ENCODE measurements around the gene USF2. TPM values are rescaled to one million over a fixed set of nuclear protein-coding genes. Genes with fewer than 3 reads are reported as not detected.

USF2 gene
- total and polyA plus RNA-seq, 2 donors (not counting 1 experiment from before 2014, with no cell fraction given), result 53.8 to 74.9 TPM

- Histone ChIP-seq H3K4me3 (replicated peaks in 1 of 4; ENCODE audit: control extremely low read depth in 1 of 4, insufficient read depth in 1 of 4, low read depth in 3 of 4, low read length in 4 of 4) (no peak overlapping the region), H3K9me3 (ENCODE audit: control insufficient read depth, insufficient read depth, low read depth, low read length) (no peaks in the 10 kb centered on the region), H3K36me3 (ENCODE audit: control insufficient read depth, insufficient read depth, low read length) (no peaks in the 10 kb centered on the region), H4K20me1 (ENCODE audit: control insufficient read depth, extremely low read depth, insufficient read depth, low read length) (no peaks in the 10 kb centered on the region), H3K4me1 (ENCODE audit: control insufficient read depth, extremely low read depth, insufficient read depth, low read length) (no peaks in the 10 kb centered on the region), H2AFZ (ENCODE audit: low read length) (no peak overlapping the region), H3K27ac (ENCODE audit: insufficient read depth, low read length) (no peak overlapping the region), H3K79me2 (ENCODE audit: control insufficient read depth, insufficient read depth, low read length) (no peaks in the 10 kb centered on the region), H3K9ac (ENCODE audit: insufficient read depth, low read length) (no peak overlapping the region), H3K4me2 (ENCODE audit: extremely low read depth, insufficient read depth, low read length) (no peak overlapping the region), H3K27me3 (ENCODE audit: control insufficient read depth, insufficient read depth, low read length) (no peaks in the 10 kb centered on the region)
- no peak for DNase-seq (ENCODE audit: low read depth in 2 of 2)
- TF ChIP-seq CTCF (conservative IDR thresholded peaks at IDR 0.05 in 1 of 2, IDR thresholded peaks at IDR 0.05 in 1 of 2; ENCODE audit: low read depth in 1 of 2, low read length in 2 of 2), result no peak
- TF ChIP-seq EZH2 (IDR thresholded peaks at IDR 0.05; ENCODE audit: low read length, missing control alignments), result no peak
Measured at GRCh38 chr19:35287713-35288112, 19.0 kb downstream of the USF2 start.

GRCh38 chr19:35288331-35288730 lies 19.6 kb downstream of the USF2 start:
- TF ChIP-seq EZH2 (IDR thresholded peaks at IDR 0.05; ENCODE audit: low read length, missing control alignments), result no peak
- no peak for TF ChIP-seq CTCF (conservative IDR thresholded peaks at IDR 0.05 in 1 of 2, IDR thresholded peaks at IDR 0.05 in 1 of 2; ENCODE audit: low read depth in 1 of 2, low read length in 2 of 2)
- H3K27me3 ChIP-seq (ENCODE audit: control insufficient read depth, insufficient read depth, low read length), result peaks cover 4% of the 10 kb centered on the region

GRCh38 chr19:35288906-35289305 lies 20.1 kb downstream of the USF2 start:
- Histone ChIP-seq H3K27ac (ENCODE audit: insufficient read depth, low read length) (no peak overlapping the region), H2AFZ (ENCODE audit: low read length) (no peak overlapping the region), H4K20me1 (ENCODE audit: control insufficient read depth, extremely low read depth, insufficient read depth, low read length) (no peaks in the 10 kb centered on the region), H3K79me2 (ENCODE audit: control insufficient read depth, insufficient read depth, low read length) (no peaks in the 10 kb centered on the region), H3K4me3 (replicated peaks in 1 of 4; ENCODE audit: control extremely low read depth in 1 of 4, insufficient read depth in 1 of 4, low read depth in 3 of 4, low read length in 4 of 4) (no peak overlapping the region), H3K4me2 (ENCODE audit: extremely low read depth, insufficient read depth, low read length) (no peak overlapping the region), H3K9ac (ENCODE audit: insufficient read depth, low read length) (no peak overlapping the region), H3K36me3 (ENCODE audit: control insufficient read depth, insufficient read depth, low read length) (no peaks in the 10 kb centered on the region), H3K27me3 (ENCODE audit: control insufficient read depth, insufficient read depth, low read length) (peaks cover 7% of the 10 kb centered on the region), H3K4me1 (ENCODE audit: control insufficient read depth, extremely low read depth, insufficient read depth, low read length) (no peaks in the 10 kb centered on the region), H3K9me3 (ENCODE audit: control insufficient read depth, insufficient read depth, low read depth, low read length) (no peaks in the 10 kb centered on the region)
- DNase-seq (ENCODE audit: low read depth in 2 of 2), result no peak
- TF ChIP-seq EZH2 (IDR thresholded peaks at IDR 0.05; ENCODE audit: low read length, missing control alignments), result no peak

More at GRCh38 chr19:35288331-35288730, 19.6 kb downstream of the USF2 start:
- Histone ChIP-seq H3K4me3 (replicated peaks in 1 of 4; ENCODE audit: control extremely low read depth in 1 of 4, insufficient read depth in 1 of 4, low read depth in 3 of 4, low read length in 4 of 4) (no peak overlapping the region), H3K9ac (ENCODE audit: insufficient read depth, low read length) (no peak overlapping the region), H4K20me1 (ENCODE audit: control insufficient read depth, extremely low read depth, insufficient read depth, low read length) (no peaks in the 10 kb centered on the region), H2AFZ (ENCODE audit: low read length) (no peak overlapping the region), H3K4me2 (ENCODE audit: extremely low read depth, insufficient read depth, low read length) (no peak overlapping the region), H3K4me1 (ENCODE audit: control insufficient read depth, extremely low read depth, insufficient read depth, low read length) (no peaks in the 10 kb centered on the region), H3K27ac (ENCODE audit: insufficient read depth, low read length) (no peak overlapping the region), H3K36me3 (ENCODE audit: control insufficient read depth, insufficient read depth, low read length) (no peaks in the 10 kb centered on the region), H3K79me2 (ENCODE audit: control insufficient read depth, insufficient read depth, low read length) (no peaks in the 10 kb centered on the region), H3K9me3 (ENCODE audit: control insufficient read depth, insufficient read depth, low read depth, low read length) (no peaks in the 10 kb centered on the region)
- DNase-seq (ENCODE audit: low read depth in 2 of 2), result no peak
